CD8-positive, alpha-beta memory T cell (primary cell): ENCODE data around the gene NPAS3. TPM values are rescaled to one million over a fixed set of nuclear protein-coding genes. Genes with fewer than 3 reads are reported as not detected.

ENCODE experiments used
- CTCF ChIA-PET: fragments of 350-600 bp; sonication (Branson Sonifier 250); formaldehyde crosslinking; loops from one replicate; lab custom pipeline; 2021; ENCODE audit warnings: antibody characterized with exemption; lab: Charles Lee
- POLR2A ChIA-PET: fragments of 350-600 bp; sonication (Branson Sonifier 250); formaldehyde crosslinking; loops from one replicate; lab custom pipeline; 2021; ENCODE audit warnings: antibody characterized with exemption; lab: Charles Lee
- DNase-seq, 5 donors: peaks; one replicate each; pipeline versions ENCODE4 v3.0.0 to v3.0.0-alpha.2; 2020 to 2022; ENCODE audit warnings: mixed read lengths in 1 of 5
- H3K27ac ChIP-seq: one replicate; pipeline ENCODE4 v1.7.0; 2013; ENCODE audit warnings: low read depth, mild to moderate bottlenecking, low read length, moderate library complexity
- H3K27me3 ChIP-seq: 2 replicates; pipeline ENCODE4 v1.7.0; 2013; ENCODE audit warnings: low read length, mild to moderate bottlenecking; ENCODE audit not compliant: insufficient read depth, poor library complexity, severe bottlenecking
- H3K36me3 ChIP-seq: 2 replicates; pipeline ENCODE4 v1.7.0; 2013; ENCODE audit warnings: mild to moderate bottlenecking, low read length, moderate library complexity; ENCODE audit not compliant: insufficient read depth
- H3K4me1 ChIP-seq: 2 replicates; pipeline ENCODE4 v1.7.0; 2013; ENCODE audit warnings: mild to moderate bottlenecking, low read length, moderate library complexity; ENCODE audit not compliant: insufficient read depth
- H3K4me3 ChIP-seq: 2 replicates; pipeline ENCODE4 v1.7.0; 2013; ENCODE audit warnings: mild to moderate bottlenecking, low read length
- H3K9me3 ChIP-seq: 2 replicates; pipeline ENCODE4 v1.7.0; 2013; ENCODE audit warnings: mild to moderate bottlenecking, low read length
- H3K27ac Mint-ChIP-seq, 8 donors: one replicate each; pipeline ENCODE4 v1.8.0; 2020 to 2021; ENCODE audit warnings: mixed read lengths in 8 of 8, mild to moderate bottlenecking in 6 of 8, inconsistent platforms in 3 of 8, moderate library complexity in 3 of 8
- H3K27me3 Mint-ChIP-seq, 2 donors: one replicate each; pipeline ENCODE4 v1.8.0; 2020 to 2021; ENCODE audit warnings: mixed read lengths in 2 of 2, mild to moderate bottlenecking in 1 of 2, moderate library complexity in 1 of 2
- H3K36me3 Mint-ChIP-seq, 3 donors: one replicate each; pipeline ENCODE4 v1.8.0; 2020 to 2021; ENCODE audit warnings: mixed read lengths in 3 of 3, inconsistent platforms in 1 of 3, mild to moderate bottlenecking in 1 of 3
- H3K4me1 Mint-ChIP-seq, 3 donors: one replicate each; pipeline ENCODE4 v1.8.0; 2020 to 2021; ENCODE audit warnings: mixed read lengths in 3 of 3, inconsistent platforms in 1 of 3, mild to moderate bottlenecking in 1 of 3
- H3K4me3 Mint-ChIP-seq, 7 donors: one replicate each; pipeline ENCODE4 v1.8.0; 2020 to 2021; ENCODE audit warnings: mixed read lengths in 7 of 7, mild to moderate bottlenecking in 6 of 7, moderate library complexity in 4 of 7, inconsistent platforms in 2 of 7
- H3K9me3 Mint-ChIP-seq, 5 donors: one replicate each; pipeline ENCODE4 v1.8.0; 2020 to 2022; ENCODE audit warnings: mixed read lengths in 5 of 5, mild to moderate bottlenecking in 3 of 5, moderate library complexity in 2 of 5, inconsistent platforms in 1 of 5
- polyA plus RNA-seq: library from polyadenylated mRNA; unstranded; fragments of 300-500 nt; fragmentation: Illumina TruSeq; gene quantifications from one replicate; pipeline ENCODE4 v1.2.3, GENCODE V29; 2021
- total RNA-seq, 2 experiments: library from RNA; stranded (reverse); gene quantifications; one replicate each; pipeline ENCODE4 v1.2.3, GENCODE V29; 2021

Gene NPAS3
- total and polyA plus RNA-seq, 3 experiments from 2014 or later = not detected

DNA sequence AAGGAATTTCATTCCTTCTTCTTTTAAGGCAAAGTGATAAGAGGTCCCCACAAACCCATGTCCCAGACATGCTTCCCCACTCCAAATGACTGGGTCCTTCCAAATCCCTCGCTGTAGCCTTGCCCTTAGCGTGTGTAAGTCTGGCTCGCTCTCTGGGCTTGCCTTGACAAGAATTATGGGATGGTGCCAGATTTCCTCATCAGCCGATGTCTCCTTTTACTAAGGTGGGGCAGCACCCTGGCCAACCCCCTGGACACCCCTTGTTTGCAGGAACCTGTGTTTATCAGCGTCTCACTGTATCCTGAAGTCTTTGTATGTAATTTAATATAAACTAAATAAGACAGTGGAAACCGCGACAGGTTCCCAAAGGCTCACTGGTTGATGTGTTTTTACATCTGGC, 518.9 kb downstream of the NPAS3 start:
- Histone ChIP-seq H3K9me3 (no peaks in the 10 kb centered on the region), H3K4me1 (no peaks in the 10 kb centered on the region), H3K27ac (no peak overlapping the region), H3K4me3 (no peak overlapping the region), H3K36me3 (no peaks in the 10 kb centered on the region), H3K27me3 (no peaks in the 10 kb centered on the region)
- DNase-seq = no peak
- Mint-ChIP-seq H3K4me3 (no peak overlapping the region), H3K4me1 (peaks cover 1 to 11% (median 8%) of the 10 kb centered on the region in 3 donors), H3K27ac (no peak overlapping the region), H3K9me3 (peaks cover 0 to 7% (median 0%) of the 10 kb centered on the region in 5 donors), H3K36me3 (no peaks in the 10 kb centered on the region), H3K27me3 (peaks cover 0 to 2% of the 10 kb centered on the region in 2 donors)
- POLR2A ChIA-PET = no interaction called here
- CTCF ChIA-PET = no interaction called here

DNA sequence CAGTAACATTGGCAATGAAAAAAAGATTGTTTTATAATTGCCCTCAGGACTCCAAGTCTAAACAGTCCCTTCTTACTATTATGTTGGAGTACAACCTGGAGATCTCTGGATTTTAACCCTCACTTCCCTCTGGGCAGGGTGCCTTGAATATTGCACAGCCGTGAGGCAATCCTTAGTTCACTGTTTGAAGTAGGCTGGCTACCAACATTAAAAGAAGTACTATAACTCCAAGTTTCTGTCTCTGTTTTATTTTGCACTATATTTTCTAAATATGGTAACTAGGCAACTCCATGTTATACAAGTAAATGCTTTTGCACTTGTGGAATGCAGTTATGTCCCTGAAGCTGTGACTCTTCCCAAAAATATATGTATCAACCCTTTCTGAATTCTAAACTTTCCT, 521.5 kb downstream of the NPAS3 start:
- no peaks in the 10 kb centered on the region for H3K27me3 Mint-ChIP-seq
- H3K4me3 Mint-ChIP-seq = no peak overlapping the region
- no peak overlapping the region for H3K27ac ChIP-seq
- H3K36me3 Mint-ChIP-seq = no peaks in the 10 kb centered on the region
- H3K4me3 ChIP-seq = no peak overlapping the region
- H3K27ac Mint-ChIP-seq = no peak overlapping the region
- peaks cover 0 to 2% (median 0%) of the 10 kb centered on the region in 5 donors for H3K9me3 Mint-ChIP-seq
- ChIA-PET CTCF (no interaction called here), POLR2A (no interaction called here)
- H3K9me3 ChIP-seq = no peaks in the 10 kb centered on the region
- no peaks in the 10 kb centered on the region for H3K4me1 ChIP-seq
- no peaks in the 10 kb centered on the region for H3K27me3 ChIP-seq
- no peaks in the 10 kb centered on the region for H3K36me3 ChIP-seq
- DNase-seq = no peak
- H3K4me1 Mint-ChIP-seq = no peaks in the 10 kb centered on the region

DNA sequence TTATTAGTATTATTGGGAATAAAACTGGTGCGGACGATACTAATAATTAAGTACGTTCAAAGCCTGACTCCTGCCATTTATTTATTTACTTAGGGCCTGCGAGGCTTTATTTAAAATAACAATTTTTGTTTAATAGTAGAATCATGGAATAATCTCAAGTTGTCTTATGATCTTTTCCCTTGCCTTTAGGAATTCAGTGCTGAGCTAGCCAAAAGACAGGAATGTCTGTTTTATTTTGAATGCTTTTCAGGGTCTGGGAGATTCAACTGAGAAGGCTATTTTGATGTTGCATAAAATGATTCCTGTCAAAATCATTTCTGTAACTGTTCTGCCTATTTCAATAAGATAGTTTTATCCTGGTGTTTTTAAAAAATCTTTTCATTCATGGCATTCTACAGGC, 522.4 kb downstream of the NPAS3 start:
- Mint-ChIP-seq H3K27ac (no peak overlapping the region), H3K4me1 (no peaks in the 10 kb centered on the region), H3K27me3 (no peaks in the 10 kb centered on the region), H3K9me3 (peaks cover 0 to 4% (median 2%) of the 10 kb centered on the region in 5 donors), H3K4me3 (no peak overlapping the region), H3K36me3 (no peaks in the 10 kb centered on the region)
- ChIA-PET CTCF (no interaction called here), POLR2A (no interaction called here)
- no peak overlapping the region for H3K27ac ChIP-seq
- no peaks in the 10 kb centered on the region for H3K4me1 ChIP-seq
- no peaks in the 10 kb centered on the region for H3K36me3 ChIP-seq
- no peaks in the 10 kb centered on the region for H3K9me3 ChIP-seq
- DNase-seq = no peak
- no peak overlapping the region for H3K4me3 ChIP-seq
- H3K27me3 ChIP-seq = no peaks in the 10 kb centered on the region

DNA sequence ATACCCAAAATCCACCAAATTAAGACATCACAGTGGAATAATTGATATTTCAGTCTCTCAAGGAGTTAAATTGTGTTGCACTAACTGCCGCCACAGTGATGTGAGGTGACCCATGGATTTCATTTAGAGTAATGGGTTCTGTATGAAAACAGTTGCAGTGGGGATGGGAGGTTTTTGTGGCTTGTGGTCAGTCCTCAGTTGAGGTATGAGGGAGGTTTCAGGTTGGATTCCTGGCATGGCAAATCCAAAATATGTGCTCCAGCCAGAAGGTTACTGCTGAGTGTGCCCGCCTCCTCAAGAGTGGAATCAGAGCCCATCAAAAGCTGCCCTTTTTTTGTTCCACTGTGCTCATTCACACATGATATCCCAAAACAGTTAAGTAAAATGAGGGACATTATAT, 525.1 kb downstream of the NPAS3 start:
- no peaks in the 10 kb centered on the region for H3K27me3 Mint-ChIP-seq
- peaks cover 0 to 4% (median 2%) of the 10 kb centered on the region in 5 donors for H3K9me3 Mint-ChIP-seq
- no peak overlapping the region for H3K27ac Mint-ChIP-seq
- no peaks in the 10 kb centered on the region for H3K9me3 ChIP-seq
- H3K4me3 Mint-ChIP-seq = no peak overlapping the region
- H3K36me3 ChIP-seq = no peaks in the 10 kb centered on the region
- H3K27me3 ChIP-seq = no peaks in the 10 kb centered on the region
- no peak for DNase-seq
- H3K4me1 ChIP-seq = no peaks in the 10 kb centered on the region
- no peak overlapping the region for H3K4me3 ChIP-seq
- ChIA-PET CTCF (no interaction called here), POLR2A (no interaction called here)
- H3K4me1 Mint-ChIP-seq = no peaks in the 10 kb centered on the region
- H3K27ac ChIP-seq = no peak overlapping the region
- no peaks in the 10 kb centered on the region for H3K36me3 Mint-ChIP-seq

DNA sequence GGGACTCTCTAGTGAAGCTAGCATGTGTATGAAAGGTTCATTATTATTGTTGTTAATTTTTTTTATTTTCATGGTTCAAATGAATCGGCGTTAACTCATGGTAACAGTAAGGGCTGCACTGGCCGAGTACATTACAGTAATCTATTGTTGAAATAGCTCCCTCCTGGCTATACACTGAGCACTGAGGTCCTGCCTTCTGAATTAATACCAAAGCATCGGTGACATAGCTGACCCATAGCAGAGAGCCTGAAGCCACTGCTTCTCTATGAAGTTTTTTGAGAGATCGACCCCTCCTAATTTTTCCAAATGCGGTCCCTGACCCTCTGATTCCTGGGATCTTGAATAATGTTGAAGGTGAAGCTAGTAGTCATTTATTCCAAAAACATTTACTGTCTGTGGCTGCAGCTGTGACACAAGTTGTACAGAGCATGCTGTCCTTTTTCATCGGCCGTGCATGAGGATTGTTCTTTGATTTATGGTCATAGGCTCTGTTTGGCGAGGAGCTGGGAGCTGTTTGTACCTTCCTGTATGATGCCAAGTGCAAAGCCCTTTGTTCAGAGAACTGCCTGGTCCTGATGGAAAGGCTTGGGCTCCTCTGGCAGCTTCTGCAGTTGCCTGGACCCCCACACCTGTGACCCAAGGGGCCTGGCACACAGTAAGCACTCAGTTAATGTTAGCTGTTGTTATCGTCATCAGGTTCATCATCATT, 525.7 kb downstream of the NPAS3 start:
- DNase-seq = no peak
- no peak overlapping the region for H3K27ac ChIP-seq
- POLR2A ChIA-PET = no interaction called here
- H3K27me3 Mint-ChIP-seq = no peaks in the 10 kb centered on the region
- CTCF ChIA-PET = no interaction called here
- no peaks in the 10 kb centered on the region for H3K36me3 Mint-ChIP-seq
- no peaks in the 10 kb centered on the region for H3K4me1 ChIP-seq
- no peaks in the 10 kb centered on the region for H3K9me3 ChIP-seq
- no peaks in the 10 kb centered on the region for H3K4me1 Mint-ChIP-seq
- H3K4me3 ChIP-seq = no peak overlapping the region
- no peaks in the 10 kb centered on the region for H3K27me3 ChIP-seq
- no peaks in the 10 kb centered on the region for H3K36me3 ChIP-seq
- no peak overlapping the region for H3K4me3 Mint-ChIP-seq
- H3K27ac Mint-ChIP-seq = no peak overlapping the region
- peaks cover 0 to 8% (median 2%) of the 10 kb centered on the region in 5 donors for H3K9me3 Mint-ChIP-seq

DNA sequence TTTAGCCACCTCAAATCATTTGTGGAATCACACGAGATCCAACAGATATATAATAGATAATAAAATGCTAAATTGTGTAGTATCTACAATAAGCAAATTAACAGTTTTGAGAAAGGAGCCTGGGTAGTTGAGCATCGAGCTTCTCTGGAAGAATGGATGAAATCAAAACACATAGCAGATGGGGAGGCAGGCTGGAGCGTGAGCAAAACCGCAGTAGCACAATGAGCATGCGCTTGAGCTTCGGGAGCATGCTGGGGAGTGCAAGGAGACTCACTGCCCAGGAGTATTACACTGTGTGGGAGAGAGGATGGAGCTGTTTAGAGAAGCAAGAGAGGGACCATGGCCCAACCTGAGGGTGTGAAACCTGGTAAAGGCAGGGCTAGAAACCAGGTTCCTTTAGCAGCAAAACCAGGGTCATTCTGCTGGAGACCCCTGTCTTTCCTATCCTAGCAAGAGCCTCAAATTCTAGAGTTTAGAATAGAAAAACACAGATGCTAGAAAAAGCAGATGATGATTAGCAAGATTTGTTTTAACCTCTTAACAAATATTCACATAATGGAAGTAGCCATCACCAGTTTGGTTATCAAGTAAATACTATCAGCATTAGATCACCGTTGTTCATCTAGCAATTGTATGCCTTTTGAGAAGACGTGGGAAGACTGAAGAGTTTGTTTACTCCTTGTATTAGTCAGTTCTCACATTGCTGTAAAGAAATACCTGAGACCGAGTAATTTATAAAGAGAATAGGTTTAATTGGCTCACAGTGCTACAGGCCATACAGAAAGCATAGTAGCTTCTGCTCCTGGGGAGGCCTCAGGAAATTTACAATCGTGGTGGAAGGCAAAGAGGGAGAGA, 527.4 kb downstream of the NPAS3 start:
- POLR2A ChIA-PET = no interaction called here
- Mint-ChIP-seq H3K36me3 (no peaks in the 10 kb centered on the region), H3K27me3 (no peaks in the 10 kb centered on the region), H3K4me3 (no peak overlapping the region), H3K27ac (no peak overlapping the region), H3K4me1 (no peaks in the 10 kb centered on the region), H3K9me3 (peaks cover 0 to 10% (median 2%) of the 10 kb centered on the region in 5 donors)
- H3K27ac ChIP-seq = no peak overlapping the region
- no peaks in the 10 kb centered on the region for H3K36me3 ChIP-seq
- H3K9me3 ChIP-seq = no peaks in the 10 kb centered on the region
- no peaks in the 10 kb centered on the region for H3K27me3 ChIP-seq
- no peaks in the 10 kb centered on the region for H3K4me1 ChIP-seq
- CTCF ChIA-PET = no interaction called here
- no peak overlapping the region for H3K4me3 ChIP-seq
- no peak for DNase-seq

DNA sequence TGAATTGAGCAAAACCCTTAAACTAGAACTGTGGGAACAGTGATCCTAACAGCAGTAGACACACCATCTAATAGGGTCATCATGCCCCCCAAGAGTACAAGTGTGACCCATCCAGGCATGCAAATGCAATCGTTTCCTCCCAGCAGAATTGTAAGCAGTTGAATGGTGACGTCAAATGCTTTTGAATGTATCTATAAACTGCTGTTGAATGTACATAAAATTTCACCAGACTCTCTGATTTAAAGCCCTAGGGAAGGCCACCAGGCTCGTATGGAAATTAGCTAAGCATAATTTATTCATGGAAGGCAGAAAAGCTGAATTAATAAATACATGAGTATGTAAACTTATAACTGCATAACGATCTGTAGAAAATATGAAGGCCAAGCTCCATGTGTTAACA, 529.3 kb downstream of the NPAS3 start:
- Mint-ChIP-seq H3K27ac (no peak overlapping the region), H3K9me3 (peaks cover 0 to 10% (median 5%) of the 10 kb centered on the region in 5 donors), H3K36me3 (no peaks in the 10 kb centered on the region), H3K4me1 (no peaks in the 10 kb centered on the region), H3K4me3 (no peak overlapping the region), H3K27me3 (no peaks in the 10 kb centered on the region)
- no peak overlapping the region for H3K27ac ChIP-seq
- POLR2A ChIA-PET = no interaction called here
- no peak overlapping the region for H3K4me3 ChIP-seq
- H3K36me3 ChIP-seq = no peaks in the 10 kb centered on the region
- DNase-seq = no peak
- CTCF ChIA-PET = no interaction called here
- no peaks in the 10 kb centered on the region for H3K9me3 ChIP-seq
- H3K4me1 ChIP-seq = no peaks in the 10 kb centered on the region
- H3K27me3 ChIP-seq = no peaks in the 10 kb centered on the region

DNA sequence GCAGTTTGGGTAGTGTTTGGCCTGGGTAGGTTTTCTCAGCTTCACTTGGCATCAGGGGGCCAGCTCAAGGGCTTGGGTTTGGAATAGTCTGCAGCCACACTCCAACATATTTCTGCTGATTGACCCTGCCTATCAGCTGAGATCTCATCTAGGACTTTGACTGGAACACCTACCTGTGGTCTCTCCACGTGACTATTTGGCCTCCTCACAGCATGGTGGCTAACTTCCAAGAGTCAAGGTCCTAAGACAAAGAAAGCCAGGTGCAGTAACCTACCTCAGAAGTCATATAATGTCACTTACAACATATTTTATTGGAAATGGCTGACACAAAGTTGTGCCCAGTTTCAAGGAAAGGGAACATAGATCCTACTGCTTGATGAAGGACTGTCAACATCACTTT, 531.2 kb downstream of the NPAS3 start:
- DNase-seq = no peak
- H3K36me3 ChIP-seq = no peaks in the 10 kb centered on the region
- no peaks in the 10 kb centered on the region for H3K27me3 ChIP-seq
- Mint-ChIP-seq H3K4me3 (no peak overlapping the region), H3K27me3 (no peaks in the 10 kb centered on the region), H3K4me1 (no peaks in the 10 kb centered on the region), H3K36me3 (no peaks in the 10 kb centered on the region), H3K9me3 (peaks cover 0 to 10% (median 5%) of the 10 kb centered on the region in 5 donors), H3K27ac (no peak overlapping the region)
- ChIA-PET CTCF (no interaction called here), POLR2A (no interaction called here)
- H3K4me1 ChIP-seq = no peaks in the 10 kb centered on the region
- H3K27ac ChIP-seq = no peak overlapping the region
- H3K4me3 ChIP-seq = no peak overlapping the region
- no peaks in the 10 kb centered on the region for H3K9me3 ChIP-seq
